ENCODE results near the gene MED31. TPM values are rescaled to one million over a fixed set of nuclear protein-coding genes. Genes with fewer than 3 reads are reported as not detected.

Gene MED31
- total and polyA plus RNA-seq, 2 of the 13 experiments (the other 11 are each of a cell fraction or from before 2014, with no cell fraction given), result 19.0 to 20.9 TPM

- TF ChIP-seq RBAK (CRISPR knock-in tag; IDR thresholded peaks at IDR 0.05) (no peak), ASH2L (IDR thresholded peaks at IDR 0.05; ENCODE audit: insufficient read length, low read depth, low read length) (peak; percentile 87), CTCF (CRISPR knock-in tag; IDR thresholded peaks at IDR 0.05) (no peak), ZNF781 (CRISPR knock-in tag; IDR thresholded peaks at IDR 0.05; ENCODE audit: borderline replicate concordance, not compliant biosample characterization) (peak; percentile 19), CC2D1A (CRISPR knock-in tag; IDR thresholded peaks at IDR 0.05) (no peak), ZNF121 (CRISPR knock-in tag; IDR thresholded peaks at IDR 0.05) (no peak), ZNF652 (CRISPR knock-in tag; IDR thresholded peaks at IDR 0.05; ENCODE audit: borderline replicate concordance, low read depth) (peak; percentile 70; the same call in 1 of the 2 replicates), ZNF709 (CRISPR knock-in tag; IDR thresholded peaks at IDR 0.05) (peak; percentile 57; the same call in 1 of the 2 replicates), SP1 (IDR thresholded peaks at IDR 0.05) (no peak), SP1 (CRISPR knock-in tag; IDR thresholded peaks at IDR 0.05) (no peak; the same call in 1 of the 2 replicates), HDAC1 (CRISPR knock-in tag; IDR thresholded peaks at IDR 0.05) (peak; percentile 90), NR2F1 (CRISPR knock-in tag; IDR thresholded peaks at IDR 0.05) (no peak), HNRNPK (IDR thresholded peaks at IDR 0.05; ENCODE audit: low read depth, low read length, poor library complexity, severe bottlenecking) (no peak), ZNF124 (CRISPR knock-in tag; IDR thresholded peaks at IDR 0.05) (peak; percentile 56; the same call in 1 of the 2 replicates), NR1H2 (CRISPR knock-in tag; IDR thresholded peaks at IDR 0.05; ENCODE audit: borderline replicate concordance, low read depth) (no peak; the same call in 1 of the 2 replicates), GPBP1L1 (CRISPR knock-in tag; IDR thresholded peaks at IDR 0.05) (no peak), SMAD3 (CRISPR knock-in tag; IDR thresholded peaks at IDR 0.05) (no peak), ADNP (CRISPR knock-in tag; IDR thresholded peaks at IDR 0.05) (no peak), ZNF564 (CRISPR knock-in tag; IDR thresholded peaks at IDR 0.05) (no peak; the same call in 1 of the 2 replicates), TRAFD1 (CRISPR knock-in tag; IDR thresholded peaks at IDR 0.05; ENCODE audit: borderline replicate concordance) (no peak), NFIB (CRISPR knock-in tag; IDR thresholded peaks at IDR 0.05; ENCODE audit: borderline replicate concordance) (no peak), SRSF4 (IDR thresholded peaks at IDR 0.05; ENCODE audit: low read depth, low read length, poor library complexity, severe bottlenecking) (no peak), ELF3 (CRISPR knock-in tag; IDR thresholded peaks at IDR 0.05) (peak; percentile 92), PHF20 (CRISPR knock-in tag; IDR thresholded peaks at IDR 0.05) (peak; percentile 92), ZBTB1 (CRISPR knock-in tag; IDR thresholded peaks at IDR 0.05; ENCODE audit: borderline replicate concordance) (no peak), SAP130 (CRISPR knock-in tag; IDR thresholded peaks at IDR 0.05; ENCODE audit: low read depth) (peak; percentile 94), MXD4 (CRISPR knock-in tag; IDR thresholded peaks at IDR 0.05) (0 out of 2 replicates have a peak, but pooled peaks have one; percentile 54)
Measured at GRCh38 chr17:6640536-6641246, 10.7 kb downstream of the MED31 start, which contains the start of the genes KIAA0753 and TXNDC17 (continued).

All from HepG2 (cell line).